Stimulated activated CD8-positive, alpha-beta memory T cell treated with anti-CD3 and anti-CD28 coated beads, Interleukin-7, amount 100 ng/mL, for 1 hour (primary cell): ENCODE data around the gene NDUFA5.

Experiments
- DNase-seq, 2 donors: peaks; one replicate each; pipeline ENCODE4 v3.0.0-alpha.2; 2020; ENCODE audit warnings: low read depth in 2 of 2

Gene NDUFA5

DNA sequence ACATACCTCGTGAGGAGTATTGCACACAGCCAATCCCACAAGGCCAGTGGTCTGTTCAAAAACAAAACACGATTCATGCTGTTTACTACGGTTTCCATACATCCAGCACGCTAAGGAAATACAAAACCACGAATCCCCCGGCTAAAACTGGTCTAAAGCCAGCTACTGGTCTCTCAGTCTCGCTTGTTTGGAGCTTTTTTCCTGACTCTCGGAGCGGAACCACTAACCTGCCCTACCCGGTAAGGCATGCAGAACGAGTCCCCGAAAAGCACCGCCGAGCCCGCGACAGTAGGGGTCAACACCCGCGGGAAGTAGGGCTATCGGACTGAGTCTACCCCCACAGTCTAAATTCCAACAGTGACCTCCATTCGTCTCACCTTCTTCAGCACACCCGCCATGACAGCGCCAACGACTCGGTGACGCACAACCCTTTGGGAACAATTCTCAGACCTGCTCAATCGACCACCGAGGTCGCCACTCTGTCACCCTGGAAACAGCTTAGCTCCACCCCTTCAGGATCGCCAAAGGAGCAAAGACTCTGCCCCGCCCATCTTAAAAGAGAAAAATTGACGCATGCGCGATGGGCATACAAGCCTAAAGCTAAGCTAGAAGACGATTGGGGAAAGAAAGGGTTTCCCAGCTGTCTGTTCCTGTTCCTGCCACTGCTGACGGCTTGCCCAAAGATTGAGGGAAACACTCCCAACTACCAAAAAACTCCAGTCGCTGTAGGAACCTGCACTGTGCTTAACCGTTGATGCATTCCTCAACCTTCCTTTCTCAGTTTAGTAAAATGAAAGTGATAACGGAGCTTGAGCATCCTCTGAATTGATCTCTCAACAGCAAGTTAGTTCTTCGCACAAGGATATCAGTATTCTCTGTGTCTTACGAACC is at the start of gene NDUFA5:
Gene NDUFA5, minus strand, starts transcription at position 421 of the 891 bp plus-strand sequence. Its CDS starts 23 bp downstream, at position 398.
- DNase-seq = peak; percentile 92 to 94

DNA sequence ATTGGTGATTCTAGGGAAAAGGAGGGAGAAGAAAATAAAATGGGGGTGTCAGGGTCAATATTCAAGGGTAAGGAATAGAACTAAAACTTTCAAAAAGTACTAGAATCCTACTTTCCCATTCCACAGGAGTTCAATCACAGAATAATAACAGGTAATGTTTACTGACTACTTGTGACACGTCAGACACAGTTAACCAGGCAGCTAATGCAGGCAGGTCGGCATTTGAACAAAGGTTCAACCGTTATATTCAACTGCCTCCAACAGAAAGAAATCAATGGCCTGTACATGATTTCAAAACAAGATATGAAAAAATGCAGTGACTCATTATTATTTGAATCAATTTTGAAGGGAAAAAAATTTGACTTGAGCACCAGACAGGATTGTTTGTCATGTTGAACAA is 47.1 kb upstream of the NDUFA5 start:
- DNase-seq = no peak

DNA sequence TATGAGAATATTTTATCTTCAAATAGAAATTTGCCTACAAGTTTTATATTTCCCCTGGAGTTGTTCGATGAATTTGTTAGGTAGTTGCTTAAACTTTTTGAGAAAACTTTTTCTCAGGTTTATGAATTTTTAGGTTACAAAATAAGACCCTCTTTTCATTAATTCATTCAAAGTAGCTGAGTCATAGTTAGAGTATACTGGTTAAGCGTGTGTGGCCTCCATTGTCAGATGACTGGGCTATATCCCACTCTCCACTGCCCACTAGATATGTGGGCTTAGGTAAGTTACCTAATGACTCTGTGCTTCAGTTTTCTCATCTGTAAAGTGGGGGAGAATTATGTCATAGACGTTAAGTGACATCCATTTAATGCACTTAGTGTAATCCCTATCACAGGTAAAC is 45.0 kb upstream of the NDUFA5 start:
- no peak for DNase-seq

DNA sequence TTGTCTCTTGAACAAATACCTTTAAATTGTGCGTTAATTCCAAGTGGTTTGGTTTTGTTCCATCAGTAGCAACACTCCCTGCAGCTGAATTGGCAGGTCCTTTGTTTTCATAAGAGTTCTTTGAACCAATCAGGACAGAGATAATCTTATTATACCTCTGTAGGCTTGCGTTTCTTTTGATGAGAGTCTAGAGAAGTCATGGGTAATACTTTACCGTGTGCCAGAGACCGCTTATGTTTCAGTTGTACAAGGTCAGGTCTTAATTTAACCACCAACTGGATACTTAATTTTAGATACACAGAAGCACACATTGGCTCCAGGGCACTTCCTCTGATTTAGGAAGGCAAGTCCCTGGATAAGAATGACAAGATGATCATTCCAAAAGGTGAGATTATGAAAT is 43.9 kb upstream of the NDUFA5 start, which contains the start of gene ASB15:
Gene ASB15, plus strand, starts transcription at position 292 of the 400 bp plus-strand sequence. CDS start 12,682 bp downstream, outside the sequence.
- DNase-seq = no peak

GRCh38 chr7:123600876-123601275 is 43.3 kb upstream of the NDUFA5 start:
- DNase-seq = no peak

DNA sequence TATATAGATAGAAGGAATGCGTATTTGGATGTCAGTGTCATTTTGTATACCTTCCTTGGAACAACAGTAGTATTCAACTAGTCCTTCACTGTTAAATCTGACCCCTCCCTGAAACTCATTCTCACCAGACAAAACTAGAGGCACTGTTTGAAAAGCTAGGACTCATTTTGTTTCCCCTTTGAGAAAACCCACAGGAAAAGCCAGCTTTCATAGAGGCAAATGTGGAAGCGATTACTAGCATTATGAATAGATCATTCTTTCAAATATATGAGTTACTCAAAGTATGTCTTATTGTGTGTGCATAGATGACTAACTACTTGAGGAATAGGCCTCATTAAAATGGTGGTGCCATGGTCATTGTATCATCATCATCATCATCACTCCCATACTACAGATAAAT is 42.1 kb upstream of the NDUFA5 start:
- DNase-seq = no peak

DNA sequence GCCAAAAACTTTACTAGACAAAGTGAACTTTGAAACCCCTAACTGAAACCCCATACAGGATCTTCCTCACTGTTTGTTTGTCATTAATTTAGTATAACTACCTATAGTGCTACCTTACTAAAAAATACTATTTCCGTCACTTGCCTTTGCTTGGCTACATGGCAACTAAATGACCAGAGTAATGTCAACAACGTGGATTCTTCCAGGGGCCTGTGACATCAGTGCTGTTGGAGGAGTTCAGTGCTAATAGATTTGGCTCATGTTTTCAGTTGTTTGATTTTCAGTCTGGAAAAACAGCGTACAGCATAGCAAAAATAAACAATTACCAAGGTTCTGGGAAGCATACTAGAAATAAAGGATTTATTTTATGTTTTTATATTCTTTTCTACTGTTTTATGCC is 41.0 kb upstream of the NDUFA5 start:
- DNase-seq = no peak

DNA sequence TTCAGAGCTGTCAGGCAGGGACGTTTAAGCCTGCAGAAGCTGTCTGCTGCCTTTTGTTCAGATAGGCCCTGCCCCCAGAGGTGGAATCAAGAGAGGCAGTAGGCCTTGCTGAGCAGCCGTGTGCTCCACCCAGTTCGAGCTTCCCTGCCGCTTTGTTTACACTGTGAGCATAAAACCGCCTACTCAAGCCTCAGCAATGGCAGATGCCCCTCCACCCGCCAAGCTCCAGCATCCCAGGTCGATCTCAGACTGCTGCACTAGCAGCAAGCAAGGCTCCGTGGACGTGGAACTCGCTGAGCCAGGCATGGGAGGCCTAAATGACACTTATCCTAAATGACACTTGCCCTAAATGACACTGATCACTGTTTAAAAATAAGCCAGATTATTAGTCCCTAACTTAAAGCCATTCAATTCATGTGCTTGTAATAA is 37.2 kb upstream of the NDUFA5 start:
- DNase-seq = no peak

DNA sequence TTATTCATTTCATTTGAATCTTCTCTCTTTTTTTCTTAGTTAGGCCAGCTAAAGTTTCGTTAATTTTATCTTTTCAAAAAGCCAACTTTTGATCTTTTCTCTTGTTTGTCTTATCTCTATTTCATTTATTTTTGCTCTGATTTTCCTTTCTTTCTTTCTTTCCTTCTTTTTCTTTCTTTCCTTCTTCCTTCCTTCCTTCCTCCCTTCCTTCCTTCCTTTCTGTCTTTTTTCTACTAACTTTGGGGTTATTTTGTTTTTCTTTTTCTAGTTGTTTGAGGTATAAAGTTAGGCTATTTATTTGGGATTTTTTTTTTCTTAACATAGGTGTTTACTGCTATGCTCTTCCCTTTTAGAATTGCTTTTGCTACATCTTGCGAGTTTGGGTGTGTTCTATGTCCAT is 30.8 kb upstream of the NDUFA5 start:
- DNase-seq = no peak

- DNase-seq = no peak
These were observed 26.2 kb upstream of the NDUFA5 start for GRCh38 chr7:123583821-123584220.

DNA sequence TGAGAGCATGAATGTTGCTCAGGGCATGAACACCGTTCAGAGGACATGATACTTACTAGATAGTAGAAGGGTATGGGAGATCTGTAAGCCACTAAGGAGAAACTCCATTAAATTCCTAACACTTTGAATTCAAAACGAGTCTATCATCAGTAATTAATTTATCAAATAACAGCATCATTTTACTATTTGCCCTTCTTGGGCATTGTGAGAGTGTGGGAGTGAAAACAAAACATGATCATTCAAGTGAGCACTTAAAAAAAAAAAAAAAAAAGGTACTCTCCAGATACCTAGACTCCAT is 23.5 kb upstream of the NDUFA5 start:
- DNase-seq = no peak

GRCh38 chr7:123580406-123581161 is 23.0 kb upstream of the NDUFA5 start:
- DNase-seq = no peak

- DNase-seq = no peak
These were observed 21.8 kb upstream of the NDUFA5 start for GRCh38 chr7:123579416-123579815.

DNA sequence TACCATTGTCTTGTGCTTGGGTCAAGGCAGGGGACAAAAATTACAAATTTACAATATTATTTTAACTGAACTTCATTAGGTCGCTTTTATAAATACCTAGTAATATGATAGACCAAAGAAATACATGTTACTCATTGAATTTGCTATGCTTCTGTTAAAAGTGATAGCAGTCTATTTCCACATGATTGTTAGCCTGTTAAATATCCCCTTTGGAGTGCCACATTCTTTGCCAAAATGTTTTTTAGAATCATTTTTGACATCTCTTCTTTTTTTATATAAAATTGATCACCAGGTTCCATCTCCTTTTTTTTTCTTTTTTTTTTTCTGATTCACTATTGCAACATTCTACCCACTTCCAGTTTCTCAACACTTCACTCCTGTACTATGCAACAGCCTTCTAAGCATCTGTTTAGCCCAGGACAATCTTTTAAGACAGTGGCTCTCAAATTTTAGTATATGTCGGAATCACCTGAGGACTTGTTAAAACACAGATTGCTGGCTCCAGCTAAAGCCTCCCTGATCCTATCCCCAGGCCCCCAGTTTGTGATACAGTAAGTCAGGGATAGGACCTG is 16.4 kb upstream of the NDUFA5 start:
- no peak for DNase-seq

GRCh38 chr7:123573341-123573740 is 15.7 kb upstream of the NDUFA5 start:
- no peak for DNase-seq

- DNase-seq = no peak
These were observed 14.1 kb upstream of the NDUFA5 start for GRCh38 chr7:123571684-123572083.

DNA sequence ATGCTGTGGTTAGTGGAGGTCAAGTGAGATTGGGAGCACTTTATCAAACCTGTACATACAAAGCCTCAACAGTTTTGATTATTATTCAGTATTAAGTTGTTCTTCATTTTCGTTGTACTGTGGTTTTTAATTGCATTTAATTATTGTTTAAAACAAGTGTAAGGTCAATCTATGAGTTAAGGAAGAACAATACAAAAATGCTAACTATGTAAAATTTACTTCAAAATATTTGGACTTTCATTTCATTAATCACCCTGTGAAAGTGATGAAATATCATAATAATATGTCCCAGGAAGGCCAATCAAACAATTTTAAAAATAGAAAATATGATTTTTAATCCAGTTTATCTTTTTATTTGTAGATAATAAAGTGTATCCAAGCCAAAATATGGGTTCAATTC is 13.6 kb upstream of the NDUFA5 start:
- no peak for DNase-seq

- DNase-seq = no peak
These were observed 13.0 kb upstream of the NDUFA5 start for GRCh38 chr7:123570390-123571182.

GRCh38 chr7:123569352-123570010 is 11.9 kb upstream of the NDUFA5 start:
- DNase-seq = no peak

GRCh38 chr7:123562121-123562520 is 4.5 kb upstream of the NDUFA5 start:
- no peak for DNase-seq

- DNase-seq = no peak
These were observed 764 bp upstream of the NDUFA5 start for GRCh38 chr7:123558289-123558874.
